IMR-90 (cell line): ENCODE measurements around the gene CLDN24. TPM values are rescaled to one million over a fixed set of nuclear protein-coding genes. Genes with fewer than 3 reads are reported as not detected.

Experiments used
- ATAC-seq: fragments of 200-7000 bp; cut with Tn5 transposase; 2 replicates; pipeline ENCODE4 v1.9.1; 2020; ENCODE audit warnings: low read depth, mild to moderate bottlenecking, moderate library complexity
- BruUV-seq: library from RNA; stranded (reverse); fragments of 400-500 nt; replicated peaks from 2 replicates; lab custom pipeline; 2021; lab: Mats Ljungman, UMichigan
- CTCF ChIA-PET: fragments of 300-600 bp; formaldehyde crosslinking; extraction: SDS; loops from one replicate; lab custom pipeline; 2021; ENCODE audit warnings: antibody characterized with exemption; lab: Yijun Ruan, JAX
- POLR2A ChIA-PET: fragments of 300-600 bp; sonication (Branson Sonifier 250); formaldehyde crosslinking; loops from one replicate; lab custom pipeline; 2022; ENCODE audit warnings: antibody characterized with exemption; ENCODE audit not compliant: unreplicated experiment; lab: Charles Lee
- DNase-seq: peaks from one replicate; pipeline ENCODE4 v3.0.0; 2013
- H2AFZ ChIP-seq: replicated peaks from 2 replicates; pipeline ENCODE3; 2013; ENCODE audit warnings: low read length, mild to moderate bottlenecking; ENCODE audit not compliant: poor library complexity
- H2AK5ac ChIP-seq: 2 replicates; pipeline ENCODE4 v1.6.1; 2013; ENCODE audit warnings: low read depth, low read length, inconsistent platforms
- H2AK9ac ChIP-seq: replicated peaks from 2 replicates; pipeline ENCODE3; 2013; ENCODE audit warnings: mild to moderate bottlenecking, low read depth, low read length, moderate library complexity; ENCODE audit not compliant: poor library complexity
- H2BK120ac ChIP-seq: 2 replicates; pipeline ENCODE4 v1.6.1; 2013; ENCODE audit warnings: low read depth, low read length, inconsistent platforms
- H2BK15ac ChIP-seq: 3 replicates; pipeline ENCODE4 v1.6.1; 2013; ENCODE audit warnings: low read depth, low read length, inconsistent platforms
- H2BK20ac ChIP-seq: 2 replicates; pipeline ENCODE4 v1.6.1; 2013; ENCODE audit warnings: low read depth, mild to moderate bottlenecking, inconsistent platforms, low read length, moderate library complexity
- H2BK5ac ChIP-seq: 2 replicates; pipeline ENCODE4 v1.6.1; 2013; ENCODE audit warnings: mild to moderate bottlenecking, low read depth, low read length, inconsistent platforms; ENCODE audit not compliant: poor library complexity, severe bottlenecking
- H3K14ac ChIP-seq: replicated peaks from 2 replicates; pipeline ENCODE4 v1.6.1; 2013; ENCODE audit warnings: low read depth, low read length, inconsistent platforms
- H3K18ac ChIP-seq: 2 replicates; pipeline ENCODE4 v1.6.1; 2013; ENCODE audit warnings: low read depth, low read length, control low read depth
- H3K23ac ChIP-seq: 2 replicates; pipeline ENCODE4 v1.6.1; 2013; ENCODE audit warnings: low read depth, low read length, inconsistent platforms
- H3K27ac ChIP-seq: 2 replicates; pipeline ENCODE4 v1.5.1; 2013; ENCODE audit warnings: mild to moderate bottlenecking, control low read depth, low read length; ENCODE audit not compliant: insufficient read depth
- H3K27me3 ChIP-seq: 2 replicates; pipeline ENCODE4 v1.6.1; 2013; ENCODE audit warnings: low read length; ENCODE audit not compliant: control insufficient read depth, insufficient read depth
- H3K36me3 ChIP-seq: 2 replicates; pipeline ENCODE4 v1.6.1; 2013; ENCODE audit warnings: low read length, mixed read lengths; ENCODE audit not compliant: control insufficient read depth, insufficient read depth
- H3K4ac ChIP-seq: 2 replicates; pipeline ENCODE4 v1.6.1; 2013; ENCODE audit warnings: low read depth, low read length, inconsistent platforms
- H3K4me1 ChIP-seq: 2 replicates; pipeline ENCODE4 v1.6.1; 2013; ENCODE audit warnings: low read length, mixed read lengths; ENCODE audit not compliant: control insufficient read depth, insufficient read depth
- H3K4me2 ChIP-seq: 2 replicates; pipeline ENCODE4 v1.6.1; 2013; ENCODE audit warnings: low read depth, mild to moderate bottlenecking, control low read depth, low read length, moderate library complexity
- H3K4me3 ChIP-seq: 2 replicates; pipeline ENCODE4 v1.5.1; 2013; ENCODE audit warnings: low read depth, mild to moderate bottlenecking, control low read depth, low read length, moderate library complexity; ENCODE audit not compliant: insufficient read depth
- H3K56ac ChIP-seq: 2 replicates; pipeline ENCODE4 v1.6.1; 2013; ENCODE audit warnings: low read length, inconsistent platforms; ENCODE audit not compliant: insufficient read depth; ENCODE audit errors: extremely low read depth
- H3K79me1 ChIP-seq, 2 experiments: 2 replicates each; pipeline ENCODE4 v1.6.1; 2013; ENCODE audit warnings: low read length in 2 of 2, inconsistent platforms in 1 of 2, low read depth in 1 of 2
- H3K9ac ChIP-seq: 2 replicates; pipeline ENCODE4 v1.6.1; 2013; ENCODE audit warnings: low read depth, low read length, control low read depth
- H3K9me1 ChIP-seq: 2 replicates; pipeline ENCODE4 v1.6.1; 2013; ENCODE audit warnings: low read length, inconsistent platforms; ENCODE audit not compliant: insufficient read depth
- H3K9me3 ChIP-seq: 2 replicates; pipeline ENCODE4 v1.6.1; 2013; ENCODE audit warnings: low read length; ENCODE audit not compliant: control insufficient read depth, insufficient read depth
- H4K20me1 ChIP-seq: 2 replicates; pipeline ENCODE4 v1.6.1; 2013; ENCODE audit warnings: low read length, inconsistent platforms; ENCODE audit not compliant: insufficient read depth
- H4K5ac ChIP-seq: 2 replicates; pipeline ENCODE4 v1.6.1; 2013; ENCODE audit warnings: mild to moderate bottlenecking, low read depth, low read length, control low read depth
- H4K8ac ChIP-seq, 2 experiments: 2 replicates each; pipeline ENCODE4 v1.6.1; 2013; ENCODE audit warnings: low read depth in 2 of 2, low read length in 2 of 2, control low read depth in 1 of 2, inconsistent platforms in 1 of 2
- H4K91ac ChIP-seq: 2 replicates; pipeline ENCODE4 v1.6.1; 2013; ENCODE audit warnings: low read depth, low read length, inconsistent platforms; ENCODE audit not compliant: insufficient read depth
- ELK1 ChIP-seq: fragments of 150-350 bp; IDR thresholded peaks from 2 replicates; pipeline ENCODE4 v1.6.1; 2016; ENCODE audit warnings: low read depth, mild to moderate bottlenecking, low read length, moderate library complexity, borderline replicate concordance
- MAFK ChIP-seq: IDR thresholded peaks from 2 replicates; pipeline ENCODE4 v1.6.1; 2012; ENCODE audit warnings: low read depth, low read length, improper control_type of control experiment
- MAZ ChIP-seq: IDR thresholded peaks from 2 replicates; pipeline ENCODE4 v1.6.1; 2012; ENCODE audit warnings: low read depth, mild to moderate bottlenecking, low read length, improper control_type of control experiment, moderate library complexity, borderline replicate concordance
- NFE2L2 ChIP-seq: fragments of 150-350 bp; IDR thresholded peaks from 2 replicates; pipeline ENCODE4 v1.6.1; 2016; ENCODE audit warnings: low read depth, mild to moderate bottlenecking, low read length
- POLR2A ChIP-seq: IDR thresholded peaks from 2 replicates; pipeline ENCODE4 v1.6.1; 2012; ENCODE audit warnings: mild to moderate bottlenecking, low read depth, low read length
- RCOR1 ChIP-seq: IDR thresholded peaks from 2 replicates; pipeline ENCODE4 v1.6.1; 2012; ENCODE audit warnings: mild to moderate bottlenecking, low read length, improper control_type of control experiment; ENCODE audit not compliant: insufficient replicate concordance
- RFX5 ChIP-seq: IDR thresholded peaks from 2 replicates; pipeline ENCODE4 v1.8.0; 2012; ENCODE audit warnings: low read depth, mild to moderate bottlenecking, low read length, moderate library complexity
- USF2 ChIP-seq: fragments of 150-350 bp; IDR thresholded peaks from 2 replicates; pipeline ENCODE4 v1.6.1; 2017; ENCODE audit warnings: mild to moderate bottlenecking, antibody characterized with exemption, low read length, low read depth
- WGBS, 2 experiments: methylation state at CpG; one replicate each; pipeline versions ENCODE4 v1.1.5 to v1.1.7; 2013; ENCODE audit warnings: missing lambda C conversion rate in 2 of 2; ENCODE audit not compliant: insufficient read length in 1 of 2; ENCODE audit errors: extremely low coverage in 2 of 2; 5-methylcytosine and 5-hydroxymethylcytosine counted together
- dilution Hi-C: fragments of 300-500 bp; cut with HindIII; formaldehyde crosslinking; loops from one replicate; pipeline ENCODE4 v1.14.3; 2018; ENCODE audit warnings: low sequenced_read_pairs; ENCODE audit not compliant: unreplicated experiment
- in situ Hi-C: fragments of 300-500 bp; cut with MboI; formaldehyde crosslinking; loops from 3 replicates; pipeline ENCODE4 v1.14.3; 2019; ENCODE audit warnings: low sequenced_read_pairs, inconsistent platforms, mixed read lengths
- intact Hi-C: fragments of 100-400 bp; cut with micrococcal nuclease; formaldehyde crosslinking; loops from 2 replicates; pipeline ENCODE4 v1.10.0; 2022
- polyA plus RNA-seq, 3 experiments: library from polyadenylated mRNA; depleted of rRNA; stranded (reverse); fragments of >200 nt; gene quantifications; 2 replicates each; pipeline ENCODE4 v1.2.3, GENCODE V29; 2012; ENCODE audit warnings: low replicate concordance in 1 of 3
- total RNA-seq: library from RNA; depleted of rRNA; stranded (reverse); fragments of >200 nt; gene quantifications from 2 replicates; pipeline ENCODE4 v1.2.3, GENCODE V29; 2012

Gene CLDN24
- total and polyA plus RNA-seq, 2 of the 4 experiments (the other 2 are of a cell fraction), result not detected

- intact Hi-C loops, result no loop called here
- Histone ChIP-seq H2AK5ac (no peak overlapping the region), H2BK120ac (no peak overlapping the region), H3K9me3 (no peaks in the 10 kb centered on the region), H2BK15ac (no peak overlapping the region), H3K27ac (no peak overlapping the region), H2AFZ (no peak overlapping the region), H3K4me3 (no peak overlapping the region), H4K20me1 (no peaks in the 10 kb centered on the region), H3K56ac (no peak overlapping the region), H4K5ac (no peak overlapping the region), H3K4me1 (peaks cover 4% of the 10 kb centered on the region; the same call in 1 of the 2 replicates), H3K79me1 (0 out of 4 replicates have a peak, but pooled peaks cover 0 to 4% of the 10 kb centered on the region in 2 experiments), H2BK5ac (no peak overlapping the region), H2AK9ac (no peak overlapping the region), H3K27me3 (no peaks in the 10 kb centered on the region), H3K36me3 (peaks cover 13% of the 10 kb centered on the region), H2BK20ac (no peak overlapping the region), H3K9me1 (peaks cover 7% of the 10 kb centered on the region), H3K9ac (no peak overlapping the region), H3K4me2 (no peak overlapping the region), H3K23ac (no peak overlapping the region), H3K18ac (no peak overlapping the region), H4K91ac (no peak overlapping the region), H4K8ac (no peak overlapping the region), H3K14ac (no peak overlapping the region), H3K4ac (no peak overlapping the region)
- dilution Hi-C loops, result no loop called here
- POLR2A ChIA-PET, result no interaction called here
- DNase-seq (no peak), ATAC-seq (no peak)
- no CpG with 5 or more reads among the region's 4 CpGs for WGBS, 2 experiments
- TF ChIP-seq USF2 (no peak), RCOR1 (no peak), MAFK (no peak), RFX5 (no peak), POLR2A (no peak), ELK1 (no peak), MAZ (no peak), NFE2L2 (no peak)
- CTCF ChIA-PET, result no interaction called here
- no TSS peak for BruUV-seq
- in situ Hi-C loops, result no loop called here
Measured at GRCh38 chr4:183304067-183304466, 18.2 kb downstream of the CLDN24 start.
